ENCODE data around the gene LGR4. TPM values are rescaled to one million over a fixed set of nuclear protein-coding genes. Genes with fewer than 3 reads are reported as not detected.

Gene LGR4
- total and polyA plus RNA-seq, 11 donors = 7.4 to 39.1 (median 28.3) TPM

DNA sequence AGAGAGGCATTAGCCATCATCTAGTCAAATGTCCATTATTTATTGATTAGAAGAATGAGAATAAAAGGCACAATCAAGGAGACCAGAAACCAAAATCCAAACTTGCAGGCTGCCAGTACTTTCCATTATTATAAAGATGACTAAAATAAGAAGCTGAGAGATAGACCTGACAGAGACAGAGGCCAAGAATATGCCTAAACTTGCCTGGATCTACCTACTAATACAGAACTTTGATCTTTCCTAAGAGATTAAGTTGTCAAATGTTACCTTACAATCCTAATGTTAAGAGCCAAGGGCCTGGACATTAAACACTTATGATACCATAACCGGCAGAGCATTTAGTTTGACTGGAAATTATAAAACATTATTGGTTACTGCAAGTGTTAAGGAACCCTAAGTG lies 6.2 kb downstream of the LGR4 start:
- intact Hi-C loops (cut with DNase I) = loop anchor here in 2 of 10 donors (5.0 kb wide), 2 partner anchors 79 to 104 kb away; partner anchors contain the start of gene CCDC34 (in 1 of the 2)
- Histone ChIP-seq H3K36me3 (no peaks in the 10 kb centered on the region), H3K9me3 (no peaks in the 10 kb centered on the region), H3K27ac (peak overlapping the region in 2 of 12 donors; percentile 44 to 47), H3K4me3 (peak overlapping the region in 1 of 12 donors; percentile 8), H3K4me1 (peaks cover 0 to 69% (median 35%) of the 10 kb centered on the region in 12 donors), H3K27me3 (no peaks in the 10 kb centered on the region)
- DNase-seq = no peak
- 51 to 61% (median 51%) methylated on average over 1 of the region's 1 CpG for WGBS, 4 donors
- no peak for TF ChIP-seq POLR2A (IDR thresholded peaks at IDR 0.05)
- TF ChIP-seq, protein P1, sequence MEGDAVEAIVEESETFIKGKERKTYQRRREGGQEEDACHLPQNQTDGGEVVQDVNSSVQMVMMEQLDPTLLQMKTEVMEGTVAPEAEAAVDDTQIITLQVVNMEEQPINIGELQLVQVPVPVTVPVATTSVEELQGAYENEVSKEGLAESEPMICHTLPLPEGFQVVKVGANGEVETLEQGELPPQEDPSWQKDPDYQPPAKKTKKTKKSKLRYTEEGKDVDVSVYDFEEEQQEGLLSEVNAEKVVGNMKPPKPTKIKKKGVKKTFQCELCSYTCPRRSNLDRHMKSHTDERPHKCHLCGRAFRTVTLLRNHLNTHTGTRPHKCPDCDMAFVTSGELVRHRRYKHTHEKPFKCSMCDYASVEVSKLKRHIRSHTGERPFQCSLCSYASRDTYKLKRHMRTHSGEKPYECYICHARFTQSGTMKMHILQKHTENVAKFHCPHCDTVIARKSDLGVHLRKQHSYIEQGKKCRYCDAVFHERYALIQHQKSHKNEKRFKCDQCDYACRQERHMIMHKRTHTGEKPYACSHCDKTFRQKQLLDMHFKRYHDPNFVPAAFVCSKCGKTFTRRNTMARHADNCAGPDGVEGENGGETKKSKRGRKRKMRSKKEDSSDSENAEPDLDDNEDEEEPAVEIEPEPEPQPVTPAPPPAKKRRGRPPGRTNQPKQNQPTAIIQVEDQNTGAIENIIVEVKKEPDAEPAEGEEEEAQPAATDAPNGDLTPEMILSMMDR (IDR thresholded peaks at IDR 0.05) = no peak
- no peak for ATAC-seq

DNA sequence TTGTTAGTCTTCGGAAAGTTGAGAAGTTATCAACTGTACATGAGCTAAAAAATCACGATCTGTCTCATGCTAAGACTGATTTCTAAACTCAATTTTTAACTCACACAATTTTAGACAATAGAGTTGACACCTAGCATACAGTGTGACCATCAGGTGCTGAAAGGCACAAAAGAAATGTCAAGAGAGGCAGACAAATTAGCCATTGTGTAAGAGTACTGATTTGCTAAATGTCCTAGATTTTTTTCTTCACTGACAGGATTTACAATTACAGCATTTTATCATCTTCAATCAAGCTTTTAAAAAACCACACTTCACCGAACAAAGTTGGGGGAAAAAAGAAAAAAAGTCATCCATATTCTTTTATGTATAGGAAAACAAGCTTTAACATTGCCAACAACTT lies 7.0 kb downstream of the LGR4 start:
- Histone ChIP-seq H3K27ac (peak overlapping the region in 6 of 12 donors; percentile 2 to 47 (median 26)), H3K4me1 (peaks cover 0 to 64% (median 28%) of the 10 kb centered on the region in 12 donors), H3K36me3 (no peaks in the 10 kb centered on the region), H3K9me3 (no peaks in the 10 kb centered on the region), H3K27me3 (no peaks in the 10 kb centered on the region), H3K4me3 (peak overlapping the region in 4 of 12 donors; percentile 4 to 11 (median 7))
- DNase-seq (no peak), ATAC-seq (peak in 1 of 4 donors; percentile 25)
- WGBS, 4 donors = 46 to 54% (median 49%) methylated on average over 3 of the region's 3 CpGs
- intact Hi-C loops (cut with DNase I) = loop anchor here in 2 of 10 donors (5.0 kb wide), 2 partner anchors 78 to 103 kb away; partner anchors contain the start of gene CCDC34 (in 1 of the 2)
- TF ChIP-seq, protein P1 (IDR thresholded peaks at IDR 0.05) = no peak
- TF ChIP-seq POLR2A (IDR thresholded peaks at IDR 0.05) = no peak

DNA sequence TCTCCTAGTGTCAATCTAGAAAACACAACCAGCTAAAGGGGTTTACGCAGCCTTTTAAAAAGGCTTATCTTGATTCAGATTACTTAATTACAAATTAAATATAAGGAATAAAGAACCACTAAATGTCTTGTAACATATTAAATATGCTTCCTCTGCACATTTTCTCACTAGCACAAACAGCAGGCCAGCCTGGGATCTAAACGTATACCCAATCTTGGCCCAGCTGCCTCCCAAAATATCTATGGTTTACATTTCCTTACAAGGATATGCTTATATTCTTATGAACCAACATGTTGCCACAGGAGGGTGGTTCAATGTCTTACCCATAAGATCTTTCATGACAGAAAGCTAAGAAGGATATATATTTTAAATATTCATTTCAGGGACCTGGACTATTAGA lies 7.7 kb downstream of the LGR4 start:
- Histone ChIP-seq H3K4me1 (peaks cover 0 to 58% (median 23%) of the 10 kb centered on the region in 12 donors), H3K4me3 (peak overlapping the region in 5 of 12 donors; percentile 4 to 11 (median 7))

DNA sequence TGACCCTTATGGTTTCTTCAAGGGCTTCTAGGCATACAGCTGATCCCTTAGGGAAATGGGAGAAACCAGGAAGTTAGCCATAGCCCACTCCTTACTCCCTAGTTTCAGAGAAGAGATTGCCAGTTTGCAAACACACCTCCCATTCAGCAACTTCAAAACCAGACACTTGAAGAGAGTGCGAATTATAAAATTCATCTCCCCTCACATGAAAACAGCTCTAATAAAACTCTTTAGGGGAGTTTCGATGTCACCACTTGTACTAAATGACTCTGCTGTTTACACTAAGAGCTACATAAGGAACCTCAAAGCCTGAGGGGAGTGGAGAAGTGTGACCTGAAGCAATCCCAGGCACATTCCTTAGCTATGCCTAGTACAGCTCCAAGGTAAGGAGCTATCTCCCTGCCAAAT lies 8.3 kb downstream of the LGR4 start:
- intact Hi-C loops (cut with DNase I) = no loop called here
- no peaks in the 10 kb centered on the region for H3K9me3 ChIP-seq
- no peak for DNase-seq
- TF ChIP-seq, protein P1 (IDR thresholded peaks at IDR 0.05) = no peak
- peaks cover 0 to 52% (median 18%) of the 10 kb centered on the region in 12 donors for H3K4me1 ChIP-seq
- WGBS, 4 donors = 70 to 84% (median 82%) methylated on average over 2 of the region's 2 CpGs
- H3K4me3 ChIP-seq = no peak overlapping the region
- peak overlapping the region in 4 of 12 donors; percentile 10 to 47 (median 34) for H3K27ac ChIP-seq
- H3K27me3 ChIP-seq = no peaks in the 10 kb centered on the region
- ATAC-seq = peak in 1 of 4 donors; percentile 11
- no peaks in the 10 kb centered on the region for H3K36me3 ChIP-seq

More for the DNA sequence above, 7.7 kb downstream of the LGR4 start:
- 60 to 71% (median 68%) methylated on average over 2 of the region's 2 CpGs for WGBS, 4 donors
- Histone ChIP-seq H3K27me3 (no peaks in the 10 kb centered on the region), H3K36me3 (no peaks in the 10 kb centered on the region), H3K9me3 (no peaks in the 10 kb centered on the region), H3K27ac (peak overlapping the region in 6 of 12 donors; percentile 10 to 47 (median 26))
- ATAC-seq (no peak), DNase-seq (no peak)
- TF ChIP-seq, protein P1 (IDR thresholded peaks at IDR 0.05) = no peak
- intact Hi-C loops (cut with DNase I) = loop anchor here in 2 of 10 donors (5.0 kb wide), 2 partner anchors 78 to 103 kb away; partner anchors contain the start of gene CCDC34 (in 1 of the 2)

Data from heart left ventricle (tissue), 16 donors.